Endothelial cell (in vitro differentiated cells): ENCODE results near the gene VSTM4. TPM values are rescaled to one million over a fixed set of nuclear protein-coding genes. Genes with fewer than 3 reads are reported as not detected.

Experiments used
- DNase-seq: peaks from one replicate; pipeline ENCODE4 v3.0.0; 2021; ENCODE audit warnings: low spot score
- H3K27ac Mint-ChIP-seq: one replicate; pipeline ENCODE4 v1.8.0; 2021; ENCODE audit warnings: mixed read lengths, inconsistent platforms; ENCODE audit not compliant: unreplicated experiment
- H3K27me3 Mint-ChIP-seq: one replicate; pipeline ENCODE4 v1.8.0; 2021; ENCODE audit warnings: mild to moderate bottlenecking, moderate library complexity, mixed read lengths, inconsistent platforms; ENCODE audit not compliant: unreplicated experiment
- H3K36me3 Mint-ChIP-seq: one replicate; pipeline ENCODE4 v1.8.0; 2021; ENCODE audit warnings: mild to moderate bottlenecking, low read depth, mixed read lengths, inconsistent platforms; ENCODE audit not compliant: unreplicated experiment
- H3K4me1 Mint-ChIP-seq: one replicate; pipeline ENCODE4 v1.8.0; 2021; ENCODE audit warnings: mild to moderate bottlenecking, mixed read lengths, inconsistent platforms; ENCODE audit not compliant: unreplicated experiment
- H3K4me3 Mint-ChIP-seq: one replicate; pipeline ENCODE4 v1.8.0; 2021; ENCODE audit warnings: mild to moderate bottlenecking, mixed read lengths, inconsistent platforms; ENCODE audit not compliant: unreplicated experiment
- H3K9me3 Mint-ChIP-seq: one replicate; pipeline ENCODE4 v1.8.0; 2021; ENCODE audit warnings: mixed read lengths, inconsistent platforms; ENCODE audit not compliant: unreplicated experiment
- CTCF ChIP-seq: fragments of 200-600 bp; sonication (generic); IDR thresholded peaks from one replicate; pipeline ENCODE4 v1.5.0; 2021; ENCODE audit warnings: antibody characterized with exemption; ENCODE audit not compliant: unreplicated experiment
- total RNA-seq: library from RNA; stranded (reverse); fragmentation: NEBNext Ultra II Directional; extraction: Animal tissue kit (Norgen Biotek cat#: 25700); gene quantifications from one replicate; pipeline ENCODE4 v1.2.1, GENCODE V29; 2021; ENCODE audit not compliant: unreplicated experiment

The VSTM4 gene
- total RNA-seq, 1 donor from 2014 or later, result 0.38 TPM

- H3K4me1 Mint-ChIP-seq, result no peaks in the 10 kb centered on the region
- no peaks in the 10 kb centered on the region for H3K27me3 Mint-ChIP-seq
- H3K9me3 Mint-ChIP-seq, result no peaks in the 10 kb centered on the region
- TF ChIP-seq CTCF, result no peak
- H3K27ac Mint-ChIP-seq, result no peak overlapping the region
- no peaks in the 10 kb centered on the region for H3K36me3 Mint-ChIP-seq
- DNase-seq, result no peak
- H3K4me3 Mint-ChIP-seq, result no peak overlapping the region
Observed at GRCh38 chr10:49112098-49112497, 3.2 kb downstream of the VSTM4 start.

GRCh38 chr10:49111320-49111698 lies 4.0 kb downstream of the VSTM4 start:
- no peaks in the 10 kb centered on the region for H3K9me3 Mint-ChIP-seq
- no peaks in the 10 kb centered on the region for H3K36me3 Mint-ChIP-seq
- no peak overlapping the region for H3K27ac Mint-ChIP-seq
- H3K4me3 Mint-ChIP-seq, result no peak overlapping the region
- no peaks in the 10 kb centered on the region for H3K27me3 Mint-ChIP-seq
- DNase-seq, result no peak
- no peak for TF ChIP-seq CTCF
- no peaks in the 10 kb centered on the region for H3K4me1 Mint-ChIP-seq

GRCh38 chr10:49110684-49111319 lies 4.5 kb downstream of the VSTM4 start:
- Mint-ChIP-seq H3K9me3 (no peaks in the 10 kb centered on the region), H3K36me3 (no peaks in the 10 kb centered on the region), H3K4me1 (no peaks in the 10 kb centered on the region), H3K27me3 (no peaks in the 10 kb centered on the region), H3K4me3 (no peak overlapping the region), H3K27ac (no peak overlapping the region)
- DNase-seq, result no peak
- no peak for TF ChIP-seq CTCF

GRCh38 chr10:49109669-49110340 lies 5.5 kb downstream of the VSTM4 start:
- no peak overlapping the region for H3K4me3 Mint-ChIP-seq
- no peaks in the 10 kb centered on the region for H3K4me1 Mint-ChIP-seq
- H3K36me3 Mint-ChIP-seq, result no peaks in the 10 kb centered on the region
- no peak for TF ChIP-seq CTCF
- DNase-seq, result no peak
- peaks cover 2% of the 10 kb centered on the region for H3K27me3 Mint-ChIP-seq
- no peak overlapping the region for H3K27ac Mint-ChIP-seq
- no peaks in the 10 kb centered on the region for H3K9me3 Mint-ChIP-seq

- no peak overlapping the region for H3K27ac Mint-ChIP-seq
- H3K27me3 Mint-ChIP-seq, result peaks cover 2% of the 10 kb centered on the region
- TF ChIP-seq CTCF, result no peak
- H3K4me3 Mint-ChIP-seq, result no peak overlapping the region
- H3K4me1 Mint-ChIP-seq, result no peaks in the 10 kb centered on the region
- no peaks in the 10 kb centered on the region for H3K36me3 Mint-ChIP-seq
- DNase-seq, result no peak
- no peaks in the 10 kb centered on the region for H3K9me3 Mint-ChIP-seq
Observed at GRCh38 chr10:49108656-49109055, 6.7 kb downstream of the VSTM4 start.
